Central memory CD4-positive, alpha-beta T cell (primary cell): ENCODE measurements around the gene CBFB.

Source experiments
- DNase-seq: peaks from one replicate; pipeline ENCODE4 v3.0.0; 2022

The CBFB gene

GRCh38 chr16:67137605-67138004, 108.7 kb downstream of the CBFB start:
- DNase-seq: no peak

GRCh38 chr16:67141391-67141790, 112.4 kb downstream of the CBFB start:
- no peak for DNase-seq

GRCh38 chr16:67142342-67142741, 113.4 kb downstream of the CBFB start:
- no peak for DNase-seq

- DNase-seq: no peak
These were observed 116.0 kb downstream of the CBFB start for GRCh38 chr16:67144943-67145342.

- DNase-seq: no peak
These were observed 116.8 kb downstream of the CBFB start for GRCh38 chr16:67145746-67146145.

- DNase-seq: no peak
These were observed 117.8 kb downstream of the CBFB start for GRCh38 chr16:67146523-67147357.

GRCh38 chr16:67147437-67148140, 118.6 kb downstream of the CBFB start:
- no peak for DNase-seq

GRCh38 chr16:67148221-67148620, 119.3 kb downstream of the CBFB start:
- DNase-seq: no peak

- DNase-seq: no peak
These were observed 119.8 kb downstream of the CBFB start for GRCh38 chr16:67148656-67149275.

GRCh38 chr16:67149276-67150046, 120.5 kb downstream of the CBFB start:
- DNase-seq: no peak

GRCh38 chr16:67150047-67150832, 121.3 kb downstream of the CBFB start:
- DNase-seq: peak; percentile 30
